Activated naive CD8-positive, alpha-beta T cell treated with anti-CD3 and anti-CD28 coated beads, Interleukin-2, amount 10 ng/mL, durations not matched to agents 7 days and 5 days (primary cell): ENCODE measurements around the gene KNSTRN. TPM values are rescaled to one million over a fixed set of nuclear protein-coding genes. Genes with fewer than 3 reads are reported as not detected.

Experiments used
- ATAC-seq: fragments of 150-1000 bp; cut with Tn5 transposase; one replicate; pipeline ENCODE4 v1.10.0; 2021; ENCODE audit warnings: low read depth, moderate library complexity
- POLR2A ChIA-PET: fragments of 350-600 bp; sonication (Branson Sonifier 250); formaldehyde crosslinking; loops from one replicate; lab custom pipeline; 2021; ENCODE audit warnings: antibody characterized with exemption; lab: Charles Lee
- DNase-seq: peaks from one replicate; pipeline ENCODE4 v3.0.0; 2021
- H3K27ac Mint-ChIP-seq: one replicate; pipeline ENCODE4 v1.8.0; 2022; ENCODE audit warnings: mild to moderate bottlenecking, mixed read lengths
- H3K27me3 Mint-ChIP-seq: one replicate; pipeline ENCODE4 v1.8.0; 2022; ENCODE audit warnings: mild to moderate bottlenecking, moderate library complexity, mixed read lengths
- H3K36me3 Mint-ChIP-seq: one replicate; pipeline ENCODE4 v1.8.0; 2021; ENCODE audit warnings: mild to moderate bottlenecking, mixed read lengths
- H3K4me1 Mint-ChIP-seq: one replicate; pipeline ENCODE4 v1.8.0; 2021; ENCODE audit warnings: mixed read lengths
- H3K4me3 Mint-ChIP-seq: one replicate; pipeline ENCODE4 v1.8.0; 2022; ENCODE audit warnings: mild to moderate bottlenecking, moderate library complexity, mixed read lengths
- H3K9me3 Mint-ChIP-seq: one replicate; pipeline ENCODE4 v1.8.0; 2021; ENCODE audit warnings: mixed read lengths
- total RNA-seq, 2 experiments: library from RNA; stranded (reverse); gene quantifications; one replicate each; pipeline ENCODE4 v1.2.3, GENCODE V29; 2021

KNSTRN gene
- 10 to 100 TPM; 47.0 to 49.5 TPM for total RNA-seq

- peaks cover 23% of the 10 kb centered on the region for H3K4me1 Mint-ChIP-seq
- H3K4me3 Mint-ChIP-seq, result peak within 1 kb of the TSS; percentile 99
- H3K36me3 Mint-ChIP-seq, result peaks cover 35% of the 10 kb centered on the region
- POLR2A ChIA-PET, result interaction anchor here (1.0 to 3.3 kb wide), 5 partner anchors 10 to 36 kb away, joined by 3 to 31 read pairs (median 4); partner anchors contain the start of genes DISP2 and IVD
- ATAC-seq (peak; percentile 97), DNase-seq (peak; percentile 86)
- H3K27me3 Mint-ChIP-seq, result peaks cover 8% of the 10 kb centered on the region
- H3K9me3 Mint-ChIP-seq, result no peaks in the 10 kb centered on the region
- H3K27ac Mint-ChIP-seq, result peak within 1 kb of the TSS; percentile 93
These were observed at the start of gene KNSTRN for GRCh38 chr15:40382580-40383456. KNSTRN (plus strand) TSS chr15:40382721; CDS start chr15:40382836, 115 bp downstream.

- H3K27ac Mint-ChIP-seq, result peak overlapping the region; percentile 57
- ATAC-seq (peak; percentile 32), DNase-seq (peak; percentile 41)
- POLR2A ChIA-PET, result interaction anchor here (1.1 to 1.7 kb wide), 3 partner anchors 9 to 26 kb away, joined by 3 to 5 read pairs (median 4); partner anchors contain the start of gene PLCB2
- peak overlapping the region; percentile 55 for H3K4me3 Mint-ChIP-seq
- H3K36me3 Mint-ChIP-seq, result no peaks in the 10 kb centered on the region
- peaks cover 19% of the 10 kb centered on the region for H3K4me1 Mint-ChIP-seq
- H3K9me3 Mint-ChIP-seq, result no peaks in the 10 kb centered on the region
- no peaks in the 10 kb centered on the region for H3K27me3 Mint-ChIP-seq
These were observed 48.5 kb upstream of the KNSTRN start for GRCh38 chr15:40333922-40334492.

- no peaks in the 10 kb centered on the region for H3K9me3 Mint-ChIP-seq
- ATAC-seq, result no peak
- no peak for DNase-seq
- peak overlapping the region; percentile 55 for H3K4me3 Mint-ChIP-seq
- no peaks in the 10 kb centered on the region for H3K27me3 Mint-ChIP-seq
- H3K36me3 Mint-ChIP-seq, result no peaks in the 10 kb centered on the region
- peak overlapping the region; percentile 57 for H3K27ac Mint-ChIP-seq
- POLR2A ChIA-PET, result interaction anchor here (1.1 to 1.7 kb wide), 4 partner anchors 8 to 26 kb away, joined by 3 to 5 read pairs (median 4); partner anchors contain the start of gene PLCB2
- H3K4me1 Mint-ChIP-seq, result peaks cover 19% of the 10 kb centered on the region
These were observed 48.0 kb upstream of the KNSTRN start for GRCh38 chr15:40334541-40334940.

- Mint-ChIP-seq H3K4me1 (peaks cover 19% of the 10 kb centered on the region), H3K9me3 (no peaks in the 10 kb centered on the region)
- POLR2A ChIA-PET, result interaction anchor here (0.6 to 2.1 kb wide), 5 partner anchors 8 to 64 kb away, joined by 3 to 8 read pairs (median 4); partner anchors contain the start of gene PLCB2
These were observed 47.4 kb upstream of the KNSTRN start for GRCh38 chr15:40334941-40335795.

GRCh38 chr15:40335938-40336743 lies 46.4 kb upstream of the KNSTRN start:
- DNase-seq, result no peak
- POLR2A ChIA-PET, result interaction anchor here (1.1 to 2.1 kb wide), 4 partner anchors 9 to 28 kb away, joined by 3 to 8 read pairs (median 5); partner anchors contain the start of gene PLCB2
- no peak overlapping the region for H3K27ac Mint-ChIP-seq
- ATAC-seq, result no peak
- no peaks in the 10 kb centered on the region for H3K27me3 Mint-ChIP-seq
- no peaks in the 10 kb centered on the region for H3K36me3 Mint-ChIP-seq
- H3K9me3 Mint-ChIP-seq, result no peaks in the 10 kb centered on the region
- peaks cover 19% of the 10 kb centered on the region for H3K4me1 Mint-ChIP-seq
- H3K4me3 Mint-ChIP-seq, result no peak overlapping the region

More at GRCh38 chr15:40334941-40335795, 47.4 kb upstream of the KNSTRN start:
- Mint-ChIP-seq H3K27me3 (no peaks in the 10 kb centered on the region), H3K4me3 (no peak overlapping the region), H3K36me3 (no peaks in the 10 kb centered on the region), H3K27ac (peak overlapping the region; percentile 42)
- ATAC-seq (no peak), DNase-seq (no peak)

- no peaks in the 10 kb centered on the region for H3K36me3 Mint-ChIP-seq
- H3K9me3 Mint-ChIP-seq, result no peaks in the 10 kb centered on the region
- no peak overlapping the region for H3K4me3 Mint-ChIP-seq
- DNase-seq, result peak; percentile 35
- no peak overlapping the region for H3K27ac Mint-ChIP-seq
- H3K27me3 Mint-ChIP-seq, result no peaks in the 10 kb centered on the region
- POLR2A ChIA-PET, result interaction anchor here (1.5 to 2.1 kb wide), 3 partner anchors 11 to 29 kb away, joined by 4 to 8 read pairs (median 6); partner anchors contain the start of gene PLCB2
- peaks cover 19% of the 10 kb centered on the region for H3K4me1 Mint-ChIP-seq
- no peak for ATAC-seq
These were observed 45.8 kb upstream of the KNSTRN start for GRCh38 chr15:40336744-40337122.

GRCh38 chr15:40337597-40337996 lies 44.9 kb upstream of the KNSTRN start:
- DNase-seq (no peak), ATAC-seq (no peak)
- H3K27ac Mint-ChIP-seq, result no peak overlapping the region
- H3K4me3 Mint-ChIP-seq, result no peak overlapping the region
- POLR2A ChIA-PET, result interaction anchor here (0.7 to 1.8 kb wide), 5 partner anchors 13 to 78 kb away, joined by 3 to 6 read pairs (median 4); partner anchors contain the start of gene PLCB2
- no peaks in the 10 kb centered on the region for H3K9me3 Mint-ChIP-seq
- no peaks in the 10 kb centered on the region for H3K27me3 Mint-ChIP-seq
- no peaks in the 10 kb centered on the region for H3K36me3 Mint-ChIP-seq
- H3K4me1 Mint-ChIP-seq, result peaks cover 16% of the 10 kb centered on the region

GRCh38 chr15:40338041-40338657 lies 44.4 kb upstream of the KNSTRN start:
- DNase-seq (peak; percentile 77), ATAC-seq (peak; percentile 75)
- H3K27me3 Mint-ChIP-seq, result no peaks in the 10 kb centered on the region
- H3K36me3 Mint-ChIP-seq, result no peaks in the 10 kb centered on the region
- POLR2A ChIA-PET, result interaction anchor here (0.7 to 1.8 kb wide), 5 partner anchors 13 to 78 kb away, joined by 3 to 6 read pairs (median 4); partner anchors contain the start of gene PLCB2
- no peak overlapping the region for H3K27ac Mint-ChIP-seq
- H3K4me3 Mint-ChIP-seq, result no peak overlapping the region
- H3K9me3 Mint-ChIP-seq, result no peaks in the 10 kb centered on the region
- peaks cover 14% of the 10 kb centered on the region for H3K4me1 Mint-ChIP-seq

- Mint-ChIP-seq H3K4me3 (no peak overlapping the region), H3K36me3 (no peaks in the 10 kb centered on the region), H3K4me1 (peaks cover 11% of the 10 kb centered on the region), H3K9me3 (no peaks in the 10 kb centered on the region), H3K27me3 (no peaks in the 10 kb centered on the region), H3K27ac (no peak overlapping the region)
- DNase-seq (no peak), ATAC-seq (no peak)
- POLR2A ChIA-PET, result interaction anchor here (0.6 to 1.3 kb wide), 2 partner anchors 59 to 79 kb away, joined by 3 read pairs; no protein-coding TSS in a partner anchor
These were observed 43.5 kb upstream of the KNSTRN start for GRCh38 chr15:40338921-40339620.

- ATAC-seq (no peak), DNase-seq (no peak)
- POLR2A ChIA-PET, result interaction anchor here (0.6 to 1.1 kb wide), 2 partner anchors 32 to 80 kb away, joined by 3 to 5 read pairs; partner anchors contain the start of gene PLCB2
- H3K27me3 Mint-ChIP-seq, result no peaks in the 10 kb centered on the region
- no peaks in the 10 kb centered on the region for H3K9me3 Mint-ChIP-seq
- H3K4me1 Mint-ChIP-seq, result peaks cover 6% of the 10 kb centered on the region
- H3K27ac Mint-ChIP-seq, result no peak overlapping the region
- H3K4me3 Mint-ChIP-seq, result no peak overlapping the region
- H3K36me3 Mint-ChIP-seq, result no peaks in the 10 kb centered on the region
These were observed 42.9 kb upstream of the KNSTRN start for GRCh38 chr15:40339621-40339945.
